HG03469 (cell line): ENCODE data around the gene DACH2.
"Not testable (repeated sequence)": the region's sequence is repeated elsewhere in the genome, so short reads cannot be mapped to it uniquely, and the experiment has no call there.

Experiments
- ATAC-seq: cut with Tn5 transposase; IDR thresholded peaks from one replicate; pipeline ENCODE4 v1.9.1; 2021; ENCODE audit warnings: mild to moderate bottlenecking, moderate library complexity, moderate number of reproducible peaks; ENCODE audit not compliant: unreplicated experiment

The DACH2 gene

DNA sequence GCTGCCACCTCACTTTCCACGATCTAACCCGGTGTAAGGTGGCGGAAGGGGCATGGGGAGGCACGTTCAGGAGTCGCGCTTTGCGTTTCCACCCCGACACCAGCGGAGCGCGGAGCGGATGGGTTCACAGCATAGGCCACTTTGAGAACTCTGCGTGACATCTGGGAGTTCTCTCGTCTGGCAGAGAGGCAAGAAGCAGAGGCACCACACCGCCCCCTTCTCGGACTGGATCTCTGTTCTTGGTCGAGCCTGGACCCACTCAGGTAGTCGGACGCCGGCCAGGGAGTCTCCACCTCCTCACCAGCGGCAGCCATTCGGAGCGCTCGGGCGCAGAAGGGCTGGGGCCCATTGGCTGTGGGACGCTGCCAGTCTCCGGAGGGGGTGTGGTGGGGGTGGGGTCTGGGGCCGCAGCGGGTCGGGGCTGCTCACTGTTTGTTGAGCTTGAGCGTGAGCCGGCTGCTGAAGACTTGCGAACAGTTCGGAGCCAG, at the start of gene DACH2:
TSS of gene DACH2 (plus strand) at position 428 of the 488 bp plus-strand sequence.
- ATAC-seq = peak; percentile 95

DNA sequence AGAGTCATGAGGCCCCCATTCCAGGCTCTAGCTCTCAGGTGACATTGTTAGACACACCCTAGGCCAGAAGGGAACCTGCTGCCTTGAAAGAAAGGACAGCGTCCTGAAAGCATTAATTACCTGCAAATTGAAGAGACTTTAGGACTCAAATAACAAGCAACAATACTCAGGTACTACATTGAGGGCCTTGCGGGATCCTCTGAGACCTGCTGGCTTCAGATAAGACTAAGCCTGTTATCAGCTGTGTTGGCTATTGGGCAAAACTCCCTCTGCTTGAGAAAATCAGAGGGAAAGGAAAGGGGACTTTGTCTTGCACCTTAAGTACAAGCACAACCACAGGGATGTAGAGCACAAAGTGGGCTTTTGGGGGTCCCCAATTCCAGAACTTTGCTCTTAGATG, 45.9 kb upstream of the DACH2 start:
- no peak for ATAC-seq

DNA sequence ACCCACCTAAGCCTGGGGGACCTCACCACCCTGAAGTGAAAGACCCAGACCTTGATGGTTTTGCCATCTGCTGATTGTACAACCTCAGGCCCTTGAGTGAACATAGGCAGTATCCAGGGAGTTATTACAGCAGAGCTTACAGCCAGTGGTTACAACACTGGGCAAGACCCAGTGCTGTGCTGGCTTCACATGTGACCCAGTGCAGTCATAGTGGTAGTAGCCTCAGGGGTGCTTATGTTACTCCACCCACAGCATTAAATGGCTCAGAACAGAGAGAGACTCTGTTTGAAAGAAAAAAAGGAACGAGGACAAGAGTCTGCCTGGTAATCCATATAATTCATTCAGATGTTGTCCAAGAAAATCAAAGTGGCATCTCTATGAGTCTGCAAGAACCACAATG, 45.2 kb upstream of the DACH2 start:
- ATAC-seq = no peak

DNA sequence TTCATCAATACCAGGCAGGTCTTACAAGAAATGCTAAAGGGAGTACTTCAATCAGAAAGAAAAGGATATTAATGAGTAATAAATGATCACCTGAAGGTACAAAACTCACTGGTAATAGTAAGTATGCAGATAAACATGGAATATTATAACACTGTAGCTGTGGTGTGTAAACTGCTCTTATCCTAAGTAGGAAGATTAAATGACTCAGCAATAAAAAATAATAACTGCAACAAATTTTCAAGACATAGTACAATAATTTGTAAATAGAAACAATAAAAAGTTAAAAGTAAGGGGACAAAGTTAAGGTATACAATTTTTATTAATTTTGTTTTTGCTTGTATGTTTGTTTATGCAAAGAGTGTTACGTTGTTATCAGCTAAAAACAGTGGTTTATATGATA, 43.7 kb upstream of the DACH2 start:
- ATAC-seq = no peak

DNA sequence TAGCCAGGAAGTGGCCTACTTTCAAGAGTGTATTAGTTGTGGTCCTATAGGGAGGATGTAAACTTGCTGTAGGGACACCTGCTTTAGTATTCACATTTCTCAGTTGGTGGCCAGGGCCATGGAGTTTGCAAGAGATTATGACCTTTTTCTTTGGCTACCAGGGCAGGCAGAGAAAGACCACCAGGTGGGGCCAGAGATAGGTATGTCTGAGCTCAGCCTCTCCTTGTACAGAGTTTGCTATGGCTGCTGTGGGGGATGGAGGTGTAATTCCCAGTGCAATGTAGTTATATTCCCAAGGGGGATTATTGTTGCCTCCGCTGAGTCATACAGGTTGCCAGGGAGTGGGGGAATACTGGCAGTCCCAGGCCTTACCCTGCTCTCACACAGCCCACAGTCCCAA, 26.3 kb upstream of the DACH2 start:
- no peak for ATAC-seq

DNA sequence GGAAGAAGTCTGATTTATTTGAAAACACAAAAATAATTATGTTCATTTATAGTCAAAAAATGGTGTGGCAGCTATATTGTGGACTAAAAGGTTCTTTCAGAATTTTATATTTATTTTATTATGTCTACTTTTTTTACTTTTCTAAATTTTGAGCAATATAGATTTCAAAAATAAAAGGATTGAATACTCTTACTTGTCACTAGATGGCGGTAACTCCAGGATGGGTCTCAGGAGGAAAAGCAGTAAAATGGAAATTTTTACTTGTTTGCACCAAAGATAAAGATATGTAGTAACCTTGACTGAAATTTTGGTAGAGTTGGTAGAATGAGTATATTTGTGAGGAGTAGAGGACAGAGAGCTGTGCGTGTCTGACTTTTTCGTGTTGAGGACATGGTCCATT, 14.5 kb upstream of the DACH2 start:
- no peak for ATAC-seq

DNA sequence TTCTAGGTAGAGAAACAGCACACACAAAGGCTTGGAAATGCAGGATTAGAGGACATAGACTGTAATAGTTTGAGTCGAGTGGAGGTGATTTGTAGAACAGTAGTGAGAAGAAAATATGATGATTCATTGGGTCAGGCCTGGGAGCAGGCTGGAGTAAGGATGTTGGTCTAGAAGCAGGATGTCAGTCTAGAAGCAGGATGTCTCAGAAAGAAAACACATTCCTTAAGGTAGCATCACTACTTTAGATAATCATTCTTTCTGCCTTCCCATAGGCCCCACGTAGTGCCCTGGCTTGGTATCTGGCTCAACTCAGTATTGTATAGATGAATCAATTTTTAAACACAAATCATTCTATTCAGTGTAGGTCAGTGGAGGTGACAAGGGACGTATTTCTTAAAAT, 11.2 kb upstream of the DACH2 start:
- no peak for ATAC-seq

DNA sequence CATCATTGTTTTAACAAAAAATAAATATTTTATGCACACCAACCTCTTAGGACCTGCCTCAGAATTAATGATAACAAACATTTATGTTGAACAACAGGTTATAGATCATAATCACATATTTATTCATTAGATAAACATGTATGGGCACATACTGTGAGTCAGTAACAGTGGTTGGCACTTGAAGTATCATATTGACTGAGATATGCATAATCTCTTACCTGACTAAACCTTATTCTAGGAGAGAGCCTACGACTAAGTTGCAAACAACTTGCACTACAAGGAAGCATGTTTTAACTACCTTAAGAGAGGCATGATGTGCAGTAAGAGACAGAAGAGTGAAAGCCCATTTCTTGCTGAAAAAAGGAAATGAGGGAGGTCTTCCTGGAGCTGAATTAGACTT, 6.5 kb upstream of the DACH2 start:
- no peak for ATAC-seq

DNA sequence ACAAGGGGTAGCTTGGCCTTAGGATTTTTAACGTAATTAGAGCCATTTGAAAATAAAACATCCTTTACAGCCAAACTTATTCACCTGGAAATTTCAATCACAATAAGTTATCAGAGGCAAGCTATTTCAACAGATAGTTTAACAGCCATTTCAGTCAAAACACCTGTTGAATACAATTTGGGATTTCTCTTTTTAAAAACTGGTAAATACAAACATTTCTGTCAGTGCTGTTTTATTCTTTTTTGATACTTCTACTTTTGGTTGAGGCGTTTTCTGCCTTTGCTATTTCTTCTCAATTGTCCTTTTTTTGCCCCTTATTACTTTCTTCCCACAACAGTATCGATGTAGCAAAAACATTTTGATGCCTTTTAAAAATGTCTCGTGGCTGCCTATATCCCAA, 2.1 kb upstream of the DACH2 start:
- no peak for ATAC-seq

DNA sequence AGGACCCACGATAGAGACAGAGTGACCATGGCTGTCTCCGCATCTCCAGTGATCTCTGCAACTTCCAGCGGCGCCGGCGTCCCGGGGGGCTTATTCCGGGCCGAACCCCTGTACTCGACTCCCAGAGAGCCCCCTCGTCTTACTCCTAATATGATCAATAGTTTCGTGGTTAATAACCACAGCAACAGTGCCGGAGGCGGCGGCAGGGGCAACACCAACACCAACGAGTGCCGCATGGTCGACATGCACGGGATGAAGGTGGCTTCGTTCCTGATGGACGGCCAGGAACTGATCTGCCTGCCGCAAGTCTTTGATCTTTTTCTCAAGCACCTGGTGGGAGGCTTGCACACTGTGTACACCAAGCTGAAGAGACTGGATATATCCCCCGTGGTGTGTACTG, 343 bp downstream of the DACH2 start:
- ATAC-seq = no peak

DNA sequence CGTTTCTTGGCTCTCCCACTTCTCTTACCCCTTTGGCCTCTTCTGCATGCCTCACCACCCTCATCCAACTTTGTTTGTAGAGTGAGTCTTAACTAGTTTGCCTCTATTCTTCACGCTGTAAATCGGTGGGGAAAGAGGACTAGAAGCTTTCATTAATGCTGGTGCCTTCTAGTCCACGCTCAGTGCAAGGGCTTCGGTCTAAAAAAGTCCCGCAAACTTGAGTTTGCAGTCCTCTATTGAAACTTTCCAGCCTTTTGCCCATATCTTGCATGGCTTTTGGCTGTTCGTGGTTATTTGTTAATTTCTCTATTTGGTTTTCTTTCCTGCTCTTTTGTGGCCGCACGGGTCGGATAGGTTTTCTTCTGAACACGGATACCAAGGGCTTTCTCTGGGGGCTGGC, 868 bp downstream of the DACH2 start:
- ATAC-seq = no peak

DNA sequence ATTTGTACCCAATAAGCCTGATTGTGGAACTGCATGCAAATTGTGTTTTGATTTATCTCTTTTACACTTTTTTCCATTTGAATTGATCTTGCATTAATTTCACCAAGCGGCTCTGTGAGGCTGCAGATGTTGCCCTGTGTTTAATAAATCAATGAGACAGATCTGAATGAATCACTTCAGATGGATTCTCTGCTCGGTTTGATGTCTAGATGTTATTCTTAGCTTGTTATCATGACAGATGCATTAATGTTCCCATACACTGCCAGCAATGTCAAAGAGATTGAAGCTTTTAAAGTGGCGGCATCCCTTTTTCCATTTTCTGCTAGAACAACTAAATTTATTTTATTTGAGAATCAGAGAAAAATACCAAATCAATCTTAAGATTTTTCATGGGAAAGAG, 6.3 kb downstream of the DACH2 start:
- ATAC-seq = no peak

DNA sequence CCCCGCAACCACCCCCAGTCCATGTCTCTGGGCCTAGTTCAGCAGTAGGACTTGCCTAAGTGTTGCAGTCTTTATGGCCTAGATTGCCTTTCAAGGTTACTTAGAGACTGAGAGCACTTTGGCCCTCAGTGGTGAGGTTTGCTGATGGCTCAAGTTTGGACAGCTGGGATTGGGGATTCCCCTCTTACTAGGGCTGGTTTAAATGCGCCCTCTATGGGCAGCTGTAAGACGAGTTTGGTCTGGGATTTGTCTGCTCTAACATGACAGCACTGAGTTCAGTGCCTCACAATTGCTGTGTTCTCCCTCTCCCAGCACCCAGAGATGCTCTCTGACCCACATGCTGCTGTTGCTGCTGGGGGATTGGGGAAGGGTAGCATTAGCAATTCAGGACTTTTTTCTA, 23.1 kb downstream of the DACH2 start:
- ATAC-seq = no peak

DNA sequence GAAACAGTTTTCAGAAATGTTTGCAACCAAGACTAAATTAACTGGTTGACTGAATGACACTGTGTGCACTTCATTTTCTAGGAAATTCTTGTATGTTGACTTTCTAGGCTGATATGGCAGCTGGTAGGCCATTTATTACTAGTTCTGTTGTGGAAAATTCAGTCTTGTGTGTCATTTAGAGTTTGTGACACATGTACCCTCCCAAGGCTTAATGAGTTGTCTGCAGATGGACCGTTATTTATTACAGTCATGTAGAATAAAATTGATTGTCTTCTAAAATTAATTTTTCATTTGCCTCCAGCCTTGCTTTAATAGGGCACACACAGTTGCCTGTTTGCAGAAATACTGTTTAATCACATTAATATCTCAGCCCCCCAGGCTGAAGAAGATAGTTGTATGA, 30.7 kb downstream of the DACH2 start:
- no peak for ATAC-seq

DNA sequence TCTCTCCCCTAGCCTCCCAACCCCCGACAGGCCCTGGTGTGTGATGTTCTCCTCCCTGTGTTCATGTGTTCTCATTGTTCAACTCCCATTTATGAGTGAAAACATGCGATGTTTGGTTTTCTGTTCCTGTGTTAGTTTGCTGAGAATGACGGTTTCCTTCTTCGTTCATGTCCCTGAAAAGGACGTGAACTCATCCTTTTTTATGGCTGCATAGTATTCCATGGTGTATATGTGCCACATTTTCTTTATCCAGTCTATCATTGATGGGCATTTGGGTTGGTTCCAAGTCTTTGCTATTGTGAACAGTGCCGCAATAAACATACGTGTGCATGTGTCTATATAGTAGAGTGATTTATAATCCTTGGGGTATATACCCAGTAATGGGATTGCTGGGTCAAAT, 33.1 kb downstream of the DACH2 start:
- not testable (repeated sequence) for ATAC-seq

DNA sequence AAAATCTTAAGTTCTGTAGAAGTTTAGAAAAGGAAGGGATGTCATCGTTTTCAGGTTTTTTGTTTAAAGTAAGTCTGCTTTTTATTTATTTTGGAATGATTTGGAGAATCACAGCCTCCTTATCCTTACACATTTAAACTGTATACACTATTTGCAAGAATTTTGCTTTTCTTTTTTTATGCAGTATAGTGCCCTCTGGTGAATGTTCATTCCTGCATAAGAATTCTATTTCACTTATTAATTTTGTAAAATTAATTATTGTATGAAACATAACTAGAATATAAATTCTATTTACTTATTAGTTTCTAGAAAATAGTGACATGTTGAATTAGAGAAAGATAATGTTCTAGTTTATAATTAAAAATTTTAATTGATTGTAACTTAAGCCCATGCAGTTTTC, 44.6 kb downstream of the DACH2 start:
- ATAC-seq = no peak

DNA sequence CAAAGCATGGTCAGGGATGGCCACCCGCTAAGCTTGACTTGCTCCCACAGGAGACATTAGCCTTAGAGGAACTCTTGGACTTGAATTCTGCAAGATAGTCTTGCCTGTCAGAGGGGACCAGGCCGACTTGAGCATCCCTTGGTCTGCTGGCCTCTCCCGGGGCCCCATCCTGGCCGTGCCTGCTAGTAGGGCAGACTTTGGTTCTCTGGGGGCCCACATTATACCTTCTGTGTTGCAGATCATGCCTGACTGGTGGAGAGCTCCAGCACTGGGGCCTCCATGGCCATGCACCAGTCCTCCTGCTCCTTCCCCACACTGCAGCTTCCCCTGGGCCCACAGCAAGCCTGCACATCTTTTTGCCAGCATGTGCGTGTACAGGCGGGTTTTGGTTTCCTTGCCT, 46.5 kb downstream of the DACH2 start:
- no peak for ATAC-seq

DNA sequence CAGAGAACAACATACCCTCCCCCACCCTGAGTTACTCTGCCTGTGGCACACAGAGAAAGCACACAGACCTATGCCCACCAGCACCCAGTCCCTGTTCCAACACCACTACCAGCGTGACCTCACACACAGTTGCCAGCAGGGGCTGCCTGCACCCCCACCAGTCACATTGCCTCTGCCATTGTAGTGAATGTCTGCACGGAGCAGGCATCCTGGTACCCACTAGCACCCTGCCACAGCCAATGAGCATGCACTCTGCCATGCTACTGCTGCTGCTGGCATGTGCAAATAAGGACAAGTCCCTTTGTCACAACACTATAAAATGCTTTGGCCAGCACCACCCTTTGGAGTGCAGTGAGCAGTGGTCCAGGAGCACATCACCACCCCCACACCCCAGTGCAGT, 47.1 kb downstream of the DACH2 start:
- ATAC-seq = no peak

DNA sequence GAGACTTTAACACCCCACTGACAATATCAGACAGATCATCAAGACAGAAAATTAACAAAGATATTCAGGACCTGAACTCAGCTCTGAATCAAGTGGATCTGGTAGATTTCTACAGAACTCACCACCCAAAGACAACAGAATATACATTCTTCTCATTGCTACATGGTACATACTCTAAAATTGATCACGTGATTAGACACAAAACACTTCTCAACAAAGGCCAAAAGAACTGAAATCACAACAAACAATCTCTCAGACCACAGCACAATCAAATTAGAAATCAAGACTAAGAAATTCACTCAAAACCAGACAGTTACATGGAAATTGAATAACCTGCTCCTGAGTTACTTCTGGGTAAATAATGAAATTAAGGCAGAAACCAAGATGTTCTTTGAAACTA, 49.6 kb downstream of the DACH2 start:
- ATAC-seq = no peak

DNA sequence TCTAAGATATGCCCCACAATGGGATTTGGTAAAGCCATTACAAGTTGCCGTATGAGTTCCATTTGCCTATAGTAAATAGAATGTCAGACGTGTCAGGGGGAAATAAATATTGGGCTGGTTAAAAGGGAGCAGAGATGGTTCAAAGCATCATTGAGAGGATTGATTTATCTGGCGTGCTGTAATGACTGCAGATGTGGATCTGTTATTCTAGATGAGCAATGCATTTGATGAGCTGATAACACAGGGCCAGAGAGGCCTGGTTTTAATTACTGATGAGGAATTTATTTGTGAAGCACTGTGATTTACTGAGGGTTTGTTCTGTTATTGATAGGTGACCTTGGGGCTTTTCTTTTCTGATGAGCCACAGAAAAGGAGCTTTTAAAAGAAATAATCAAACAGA, 62.5 kb downstream of the DACH2 start:
- no peak for ATAC-seq

DNA sequence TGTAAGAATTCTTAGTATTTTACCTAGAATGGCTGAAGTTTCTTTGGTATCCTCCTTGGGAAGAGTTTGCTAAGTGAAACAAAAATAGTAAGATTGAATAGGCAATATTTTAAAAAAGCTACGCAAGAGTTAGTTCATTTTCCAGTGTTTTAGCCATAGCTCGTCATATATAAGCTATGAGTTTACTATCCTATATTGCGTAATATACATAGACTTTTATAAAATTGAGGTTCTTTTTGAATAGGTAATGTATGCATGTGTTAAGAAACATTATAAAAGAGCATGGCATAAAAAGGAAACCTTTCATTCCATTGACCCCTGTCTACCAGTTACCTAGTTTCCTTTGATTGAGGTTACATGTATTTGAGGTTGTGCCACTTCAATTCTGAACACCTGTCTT, 67.0 kb downstream of the DACH2 start:
- ATAC-seq = no peak

DNA sequence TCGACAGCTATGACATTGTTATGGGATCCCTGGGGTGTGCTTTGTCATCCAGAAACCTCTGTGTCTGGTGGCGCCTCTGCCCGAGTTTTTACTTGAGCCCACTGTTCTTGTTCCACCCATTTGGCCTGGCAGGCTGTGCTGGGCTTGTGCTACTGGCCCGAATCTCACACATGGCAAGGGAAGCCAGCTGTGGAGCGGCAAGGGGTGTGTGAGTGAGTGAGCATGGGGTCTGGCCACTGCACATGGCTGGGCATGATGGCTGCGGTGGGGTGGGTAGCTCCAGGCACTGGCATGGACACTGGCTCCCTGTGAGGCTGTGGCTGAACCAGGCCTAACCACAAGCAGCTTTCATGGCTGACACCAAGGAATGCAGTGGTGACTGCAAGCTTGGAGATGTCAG, 89.2 kb downstream of the DACH2 start:
- ATAC-seq = no peak

DNA sequence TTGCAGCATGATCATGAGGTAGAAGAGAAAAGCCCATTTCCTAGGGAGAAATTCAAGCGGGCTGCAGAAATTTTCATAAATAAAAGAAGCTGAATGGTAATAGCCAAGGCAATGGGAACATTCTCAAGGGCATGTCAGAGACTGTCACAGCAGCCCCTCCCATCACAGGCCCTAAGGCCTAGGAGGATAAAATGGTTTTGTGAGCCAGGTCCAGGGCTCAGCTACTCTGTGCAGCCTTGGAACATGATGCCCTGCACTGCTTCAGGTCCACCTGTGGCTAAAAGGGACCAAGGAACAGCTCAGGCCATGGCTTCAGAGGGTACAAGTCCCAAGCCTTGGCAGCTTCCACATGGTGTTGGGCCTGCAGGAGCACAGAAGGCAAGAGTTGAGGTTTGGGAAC, 93.3 kb downstream of the DACH2 start:
- ATAC-seq = no peak

DNA sequence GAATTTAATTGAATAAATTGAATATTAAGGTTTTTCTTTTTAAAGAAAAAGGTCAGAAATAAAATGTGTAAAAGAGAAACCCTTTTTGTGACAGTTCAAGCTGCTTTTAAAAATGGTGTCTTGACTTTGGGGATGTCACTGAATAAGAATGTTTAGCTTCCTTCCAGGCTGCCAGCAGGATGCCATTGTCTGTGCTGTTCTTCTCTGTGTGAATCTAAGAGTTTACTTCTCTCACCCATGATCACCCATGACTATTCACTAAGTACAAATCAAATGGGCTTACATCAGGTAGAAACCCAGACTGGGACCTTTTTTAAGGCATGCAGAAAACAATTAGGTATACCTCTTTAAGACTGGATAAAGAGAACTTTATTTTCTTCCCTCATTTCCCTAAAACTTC, 115.3 kb downstream of the DACH2 start:
- ATAC-seq = no peak
